VCaP (cell line): ENCODE data around the gene PPFIA2.

ENCODE experiments used
- H3K27ac ChIP-seq: fragments of 450-650 bp; 2 replicates; pipeline ENCODE4 v1.5.1; 2017
- CTCF ChIP-seq: fragments of 450-650 bp; conservative IDR thresholded peaks from 2 replicates; pipeline ENCODE4 v1.5.1; 2017; ENCODE audit warnings: mild to moderate bottlenecking, moderate library complexity

Gene PPFIA2

GRCh38 chr12:81296556-81297305 is 462.4 kb downstream of the PPFIA2 start:
- peak overlapping the region; percentile 33; the same call in 1 of the 2 replicates for H3K27ac ChIP-seq

GRCh38 chr12:81295251-81295650 is 463.9 kb downstream of the PPFIA2 start:
- TF ChIP-seq CTCF: no peak
- H3K27ac ChIP-seq: no peak overlapping the region

More at GRCh38 chr12:81296556-81297305, 462.4 kb downstream of the PPFIA2 start:
- no peak for TF ChIP-seq CTCF

GRCh38 chr12:81294325-81295190 is 464.6 kb downstream of the PPFIA2 start:
- no peak overlapping the region for H3K27ac ChIP-seq
- no peak for TF ChIP-seq CTCF

GRCh38 chr12:81288651-81289050 is 470.5 kb downstream of the PPFIA2 start:
- no peak for TF ChIP-seq CTCF
- no peak overlapping the region for H3K27ac ChIP-seq

GRCh38 chr12:81284137-81284536 is 475.0 kb downstream of the PPFIA2 start:
- TF ChIP-seq CTCF: no peak

GRCh38 chr12:81274637-81275529 is 484.3 kb downstream of the PPFIA2 start:
- H3K27ac ChIP-seq: no peak overlapping the region
- no peak for TF ChIP-seq CTCF

More at GRCh38 chr12:81284137-81284536, 475.0 kb downstream of the PPFIA2 start:
- H3K27ac ChIP-seq: no peak overlapping the region
